ENCODE data around the gene MRPL1.
A peak's percentile ranks its signal among the peaks of the same experiment; 100 is the strongest.

The MRPL1 gene

GRCh38 chr4:77818602-77819403 lies 43.8 kb upstream of the MRPL1 start, which contains the start of gene CNOT6L:
TSS of gene CNOT6L (minus strand) at chr4:77819368. CDS start at chr4:77819308, 60 bp downstream.
- CTCF ChIA-PET, result interaction anchor here (0.6 to 1.3 kb wide), 2 partner anchors 18 to 123 kb away, joined by 4 to 5 read pairs; no protein-coding TSS in a partner anchor
- TF ChIP-seq ZBTB11 (tag by site-specific recombination; conservative IDR thresholded peaks at IDR 0.05; ENCODE audit: low read depth) (peak; percentile 39), GLIS2 (tag by site-specific recombination; IDR thresholded peaks at IDR 0.05) (peak; percentile 91), GLIS1 (tag by site-specific recombination; IDR thresholded peaks at IDR 0.05) (peak; percentile 44), ZNF394 (tag by site-specific recombination; IDR thresholded peaks at IDR 0.05; ENCODE audit: borderline replicate concordance) (peak; percentile 21; the same call in 1 of the 2 replicates), ZNF404 (tag by site-specific recombination; IDR thresholded peaks at IDR 0.05) (no peak), ZSCAN4 (tag by site-specific recombination; IDR thresholded peaks at IDR 0.05) (peak; percentile 89), KLF8 (tag by site-specific recombination; IDR thresholded peaks at IDR 0.05) (peak; percentile 87), ZNF10 (tag by site-specific recombination; IDR thresholded peaks at IDR 0.05) (0 out of 2 replicates have a peak, but pooled peaks have one; percentile 27), TSHZ1 (tag by site-specific recombination; IDR thresholded peaks at IDR 0.05; ENCODE audit: borderline replicate concordance) (no peak), ZIC2 (tag by site-specific recombination; IDR thresholded peaks at IDR 0.05) (0 out of 2 replicates have a peak, but pooled peaks have one; percentile 10), ZNF292 (tag by site-specific recombination; IDR thresholded peaks at IDR 0.05; ENCODE audit: borderline replicate concordance, low read depth) (no peak), PBX3 (CRISPR knock-in tag; IDR thresholded peaks at IDR 0.05) (peak; percentile 71; the same call in 1 of the 2 replicates), YY1 (tag by site-specific recombination; IDR thresholded peaks at IDR 0.05) (peak; percentile 47; the same call in 1 of the 2 replicates)
- TF ChIP-seq, protein P1, sequence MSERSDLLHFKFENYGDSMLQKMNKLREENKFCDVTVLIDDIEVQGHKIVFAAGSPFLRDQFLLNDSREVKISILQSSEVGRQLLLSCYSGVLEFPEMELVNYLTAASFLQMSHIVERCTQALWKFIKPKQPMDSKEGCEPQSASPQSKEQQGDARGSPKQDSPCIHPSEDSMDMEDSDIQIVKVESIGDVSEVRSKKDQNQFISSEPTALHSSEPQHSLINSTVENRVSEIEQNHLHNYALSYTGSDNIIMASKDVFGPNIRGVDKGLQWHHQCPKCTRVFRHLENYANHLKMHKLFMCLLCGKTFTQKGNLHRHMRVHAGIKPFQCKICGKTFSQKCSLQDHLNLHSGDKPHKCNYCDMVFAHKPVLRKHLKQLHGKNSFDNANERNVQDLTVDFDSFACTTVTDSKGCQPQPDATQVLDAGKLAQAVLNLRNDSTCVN (tag by site-specific recombination; optimal IDR thresholded peaks at IDR 0.05), result peak; percentile 89
- TF ChIP-seq, protein P2, sequence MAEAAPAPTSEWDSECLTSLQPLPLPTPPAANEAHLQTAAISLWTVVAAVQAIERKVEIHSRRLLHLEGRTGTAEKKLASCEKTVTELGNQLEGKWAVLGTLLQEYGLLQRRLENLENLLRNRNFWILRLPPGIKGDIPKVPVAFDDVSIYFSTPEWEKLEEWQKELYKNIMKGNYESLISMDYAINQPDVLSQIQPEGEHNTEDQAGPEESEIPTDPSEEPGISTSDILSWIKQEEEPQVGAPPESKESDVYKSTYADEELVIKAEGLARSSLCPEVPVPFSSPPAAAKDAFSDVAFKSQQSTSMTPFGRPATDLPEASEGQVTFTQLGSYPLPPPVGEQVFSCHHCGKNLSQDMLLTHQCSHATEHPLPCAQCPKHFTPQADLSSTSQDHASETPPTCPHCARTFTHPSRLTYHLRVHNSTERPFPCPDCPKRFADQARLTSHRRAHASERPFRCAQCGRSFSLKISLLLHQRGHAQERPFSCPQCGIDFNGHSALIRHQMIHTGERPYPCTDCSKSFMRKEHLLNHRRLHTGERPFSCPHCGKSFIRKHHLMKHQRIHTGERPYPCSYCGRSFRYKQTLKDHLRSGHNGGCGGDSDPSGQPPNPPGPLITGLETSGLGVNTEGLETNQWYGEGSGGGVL (tag by site-specific recombination; IDR thresholded peaks at IDR 0.05), result peak; percentile 80
- TF ChIP-seq, protein P3, sequence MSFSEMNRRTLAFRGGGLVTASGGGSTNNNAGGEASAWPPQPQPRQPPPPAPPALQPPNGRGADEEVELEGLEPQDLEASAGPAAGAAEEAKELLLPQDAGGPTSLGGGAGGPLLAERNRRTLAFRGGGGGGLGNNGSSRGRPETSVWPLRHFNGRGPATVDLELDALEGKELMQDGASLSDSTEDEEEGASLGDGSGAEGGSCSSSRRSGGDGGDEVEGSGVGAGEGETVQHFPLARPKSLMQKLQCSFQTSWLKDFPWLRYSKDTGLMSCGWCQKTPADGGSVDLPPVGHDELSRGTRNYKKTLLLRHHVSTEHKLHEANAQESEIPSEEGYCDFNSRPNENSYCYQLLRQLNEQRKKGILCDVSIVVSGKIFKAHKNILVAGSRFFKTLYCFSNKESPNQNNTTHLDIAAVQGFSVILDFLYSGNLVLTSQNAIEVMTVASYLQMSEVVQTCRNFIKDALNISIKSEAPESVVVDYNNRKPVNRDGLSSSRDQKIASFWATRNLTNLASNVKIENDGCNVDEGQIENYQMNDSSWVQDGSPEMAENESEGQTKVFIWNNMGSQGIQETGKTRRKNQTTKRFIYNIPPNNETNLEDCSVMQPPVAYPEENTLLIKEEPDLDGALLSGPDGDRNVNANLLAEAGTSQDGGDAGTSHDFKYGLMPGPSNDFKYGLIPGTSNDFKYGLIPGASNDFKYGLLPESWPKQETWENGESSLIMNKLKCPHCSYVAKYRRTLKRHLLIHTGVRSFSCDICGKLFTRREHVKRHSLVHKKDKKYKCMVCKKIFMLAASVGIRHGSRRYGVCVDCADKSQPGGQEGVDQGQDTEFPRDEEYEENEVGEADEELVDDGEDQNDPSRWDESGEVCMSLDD (tag by site-specific recombination; IDR thresholded peaks at IDR 0.05), result peak; percentile 46; the same call in 1 of the 2 replicates
- TF ChIP-seq, protein P4, sequence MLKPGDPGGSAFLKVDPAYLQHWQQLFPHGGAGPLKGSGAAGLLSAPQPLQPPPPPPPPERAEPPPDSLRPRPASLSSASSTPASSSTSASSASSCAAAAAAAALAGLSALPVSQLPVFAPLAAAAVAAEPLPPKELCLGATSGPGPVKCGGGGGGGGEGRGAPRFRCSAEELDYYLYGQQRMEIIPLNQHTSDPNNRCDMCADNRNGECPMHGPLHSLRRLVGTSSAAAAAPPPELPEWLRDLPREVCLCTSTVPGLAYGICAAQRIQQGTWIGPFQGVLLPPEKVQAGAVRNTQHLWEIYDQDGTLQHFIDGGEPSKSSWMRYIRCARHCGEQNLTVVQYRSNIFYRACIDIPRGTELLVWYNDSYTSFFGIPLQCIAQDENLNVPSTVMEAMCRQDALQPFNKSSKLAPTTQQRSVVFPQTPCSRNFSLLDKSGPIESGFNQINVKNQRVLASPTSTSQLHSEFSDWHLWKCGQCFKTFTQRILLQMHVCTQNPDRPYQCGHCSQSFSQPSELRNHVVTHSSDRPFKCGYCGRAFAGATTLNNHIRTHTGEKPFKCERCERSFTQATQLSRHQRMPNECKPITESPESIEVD (tag by site-specific recombination; IDR thresholded peaks at IDR 0.05), result no peak

More at GRCh38 chr4:77818602-77819403, 43.8 kb upstream of the MRPL1 start, which contains the start of gene CNOT6L:
- POLR2A ChIA-PET, result interaction anchor here (0.7 to 1.8 kb wide), 2 partner anchors 43 to 240 kb away, joined by 3 to 11 read pairs; partner anchors contain the start of gene MRPL1
- Histone ChIP-seq H3K27ac (ENCODE audit: extremely low read depth, low read depth, low read length) (peak within 1 kb of the TSS; percentile 92), H3K4me1 (ENCODE audit: control insufficient read depth, insufficient read depth, low read length) (0 out of 2 replicates have a peak, but pooled peaks cover 3% of the 10 kb centered on the region), H3K9me3 (ENCODE audit: control insufficient read depth, insufficient read depth, low read depth, low read length) (no peaks in the 10 kb centered on the region), H3K4me3 (ENCODE audit: low read depth, low read length) (peak within 1 kb of the TSS; percentile 80), H3K36me3 (ENCODE audit: control insufficient read depth in 2 of 2, insufficient read depth in 1 of 2, low read length in 2 of 2) (no peaks in the 10 kb centered on the region)
